ENCODE measurements around the gene MTMR10.

DNA sequence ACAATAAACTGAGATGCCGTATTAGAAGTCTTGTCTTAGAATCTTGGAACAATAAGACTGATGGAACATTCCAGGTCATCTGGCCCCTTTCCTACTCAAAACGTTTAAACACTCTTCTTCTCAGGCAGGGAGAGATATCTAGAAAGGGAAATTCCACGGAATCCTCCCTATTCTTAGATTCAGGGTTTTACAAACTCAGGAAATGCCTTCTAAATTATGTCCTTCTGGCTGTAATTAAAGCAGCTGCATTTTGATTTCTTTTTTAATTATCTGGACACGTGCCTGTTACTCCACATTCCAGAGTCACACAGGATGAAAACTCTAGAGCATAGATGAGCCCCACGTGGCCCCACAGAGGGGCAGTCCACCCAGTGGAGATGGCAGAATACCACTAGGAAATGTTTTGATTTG is 41.5 kb upstream of the MTMR10 start:
- TF ChIP-seq EZH2 (IDR thresholded peaks at IDR 0.05; ENCODE audit: borderline replicate concordance, low read depth, low read length, poor library complexity, severe bottlenecking): no peak
- TF ChIP-seq, protein P1, sequence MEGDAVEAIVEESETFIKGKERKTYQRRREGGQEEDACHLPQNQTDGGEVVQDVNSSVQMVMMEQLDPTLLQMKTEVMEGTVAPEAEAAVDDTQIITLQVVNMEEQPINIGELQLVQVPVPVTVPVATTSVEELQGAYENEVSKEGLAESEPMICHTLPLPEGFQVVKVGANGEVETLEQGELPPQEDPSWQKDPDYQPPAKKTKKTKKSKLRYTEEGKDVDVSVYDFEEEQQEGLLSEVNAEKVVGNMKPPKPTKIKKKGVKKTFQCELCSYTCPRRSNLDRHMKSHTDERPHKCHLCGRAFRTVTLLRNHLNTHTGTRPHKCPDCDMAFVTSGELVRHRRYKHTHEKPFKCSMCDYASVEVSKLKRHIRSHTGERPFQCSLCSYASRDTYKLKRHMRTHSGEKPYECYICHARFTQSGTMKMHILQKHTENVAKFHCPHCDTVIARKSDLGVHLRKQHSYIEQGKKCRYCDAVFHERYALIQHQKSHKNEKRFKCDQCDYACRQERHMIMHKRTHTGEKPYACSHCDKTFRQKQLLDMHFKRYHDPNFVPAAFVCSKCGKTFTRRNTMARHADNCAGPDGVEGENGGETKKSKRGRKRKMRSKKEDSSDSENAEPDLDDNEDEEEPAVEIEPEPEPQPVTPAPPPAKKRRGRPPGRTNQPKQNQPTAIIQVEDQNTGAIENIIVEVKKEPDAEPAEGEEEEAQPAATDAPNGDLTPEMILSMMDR (conservative IDR thresholded peaks at IDR 0.05; ENCODE audit: low read depth, low read length): no peak

Data from A673 (cell line).